Measurements from ENCODE around the gene BRPF3. TPM values are rescaled to one million over a fixed set of nuclear protein-coding genes. Genes with fewer than 3 reads are reported as not detected.

The BRPF3 gene
- total and polyA plus RNA-seq, 2 donors (not counting 3 experiments of a cell fraction or from before 2014, with no cell fraction given), result 30.5 to 35.7 TPM

DNA sequence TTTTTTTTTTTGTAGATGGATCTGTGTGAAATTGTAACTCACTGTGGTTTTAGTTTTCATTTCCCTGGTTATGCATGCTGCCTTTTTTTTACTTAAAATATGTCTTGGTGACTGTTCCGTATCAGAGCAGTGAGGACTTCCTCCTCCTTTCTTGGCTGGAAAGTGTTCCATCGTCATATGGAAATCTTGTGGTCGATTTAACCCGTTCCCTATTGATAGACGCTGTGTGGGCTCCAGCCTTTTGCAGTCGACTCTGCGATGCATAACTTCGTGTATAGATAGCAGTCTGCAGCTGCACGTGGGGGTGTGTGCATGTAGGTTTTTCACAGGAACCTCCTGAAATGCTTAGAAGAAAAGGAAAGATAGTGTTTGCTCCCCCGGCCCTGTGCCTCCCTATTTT, 45.2 kb downstream of the BRPF3 start:
- H3K79me2 ChIP-seq (ENCODE audit: control insufficient read depth, insufficient read depth, low read length), result no peaks in the 10 kb centered on the region
- TF ChIP-seq POLR2A (IDR thresholded peaks at IDR 0.05; ENCODE audit: low read depth, low read length) (no peak), MYC (IDR thresholded peaks at IDR 0.05; ENCODE audit: low read depth, low read length) (no peak), EZH2 (IDR thresholded peaks at IDR 0.05; ENCODE audit: borderline replicate concordance, low read depth, low read length, severe bottlenecking) (no peak)
- TF ChIP-seq, protein P1, sequence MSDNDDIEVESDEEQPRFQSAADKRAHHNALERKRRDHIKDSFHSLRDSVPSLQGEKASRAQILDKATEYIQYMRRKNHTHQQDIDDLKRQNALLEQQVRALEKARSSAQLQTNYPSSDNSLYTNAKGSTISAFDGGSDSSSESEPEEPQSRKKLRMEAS (IDR thresholded peaks at IDR 0.05; ENCODE audit: insufficient read depth, insufficient read length), result no peak
- no peak overlapping the region for H3K9ac ChIP-seq (replicated peaks; ENCODE audit: extremely low read depth, insufficient read depth, low read length)
- no peak overlapping the region for H3K4me3 ChIP-seq (replicated peaks in 1 of 3; ENCODE audit: insufficient read depth in 1 of 3, low read depth in 1 of 3, low read length in 3 of 3)
- intact Hi-C loops (cut with micrococcal nuclease), result no loop called here
- POLR2A ChIA-PET, result interaction anchor here (0.6 kb wide), 1 partner anchor 110 kb away, joined by 3 read pairs; no protein-coding TSS in a partner anchor
- no peaks in the 10 kb centered on the region for H3K9me3 ChIP-seq (replicated peaks; ENCODE audit: control insufficient read depth, insufficient read depth, low read length)
- DNase-seq (ENCODE audit: low read depth, low spot score) (no peak), FAIRE-seq (no peak)
- no TSS peak for BruUV-seq (replicated peaks)
- dilution Hi-C loops (cut with MboI; ENCODE audit: extremely low pct_ligation_motif_present, low sequenced_read_pairs), result no loop called here
- peaks cover 19% of the 10 kb centered on the region for H3K4me1 ChIP-seq (ENCODE audit: control insufficient read depth, extremely low read depth, insufficient read depth, low read length)
- H3K36me3 ChIP-seq (ENCODE audit: control insufficient read depth in 2 of 2, extremely low read depth in 1 of 2, insufficient read depth in 2 of 2, low read length in 2 of 2), result no peaks in the 10 kb centered on the region
- H3K27me3 ChIP-seq (ENCODE audit: control insufficient read depth in 2 of 2, insufficient read depth in 2 of 2, low read length in 2 of 2), result no peaks in the 10 kb centered on the region
- CTCF ChIA-PET, result no interaction called here
- no peak overlapping the region for H2AFZ ChIP-seq (ENCODE audit: low read depth, low read length)
- no peaks in the 10 kb centered on the region for H4K20me1 ChIP-seq (replicated peaks; ENCODE audit: control insufficient read depth, extremely low read depth, insufficient read depth, low read length)
- H3K27ac ChIP-seq (ENCODE audit: insufficient read depth, low read depth, low read length), result no peak overlapping the region
- no peak overlapping the region for H3K4me2 ChIP-seq (ENCODE audit: insufficient read depth, low read length)
- H3K9me1 ChIP-seq (replicated peaks; ENCODE audit: control insufficient read depth, extremely low read depth, insufficient read depth, low read length), result no peaks in the 10 kb centered on the region

DNA sequence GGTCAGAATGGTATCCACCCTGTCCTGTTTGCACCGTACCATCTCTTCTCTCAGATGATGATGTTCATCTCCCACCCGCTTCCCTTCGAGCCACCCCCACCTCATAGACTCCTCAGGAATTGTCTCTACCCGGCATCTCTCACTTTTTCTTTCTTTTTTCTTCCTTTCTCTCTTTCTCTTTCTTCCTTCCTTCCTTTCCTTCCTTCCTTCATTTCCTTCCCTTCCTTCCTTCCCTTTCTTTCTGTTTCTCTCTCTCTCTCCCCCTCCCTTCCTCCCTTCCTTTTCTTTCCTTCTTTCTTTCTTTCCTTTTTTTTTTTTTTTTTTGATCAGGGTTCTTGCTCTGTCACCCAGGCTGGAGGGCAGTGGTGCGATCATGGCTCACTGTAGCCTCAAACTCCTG, 45.6 kb downstream of the BRPF3 start:
- Histone ChIP-seq H3K9me3 (replicated peaks; ENCODE audit: control insufficient read depth, insufficient read depth, low read length) (no peaks in the 10 kb centered on the region), H3K79me2 (ENCODE audit: control insufficient read depth, insufficient read depth, low read length) (no peaks in the 10 kb centered on the region), H3K27me3 (ENCODE audit: control insufficient read depth in 2 of 2, insufficient read depth in 2 of 2, low read length in 2 of 2) (no peaks in the 10 kb centered on the region), H3K9ac (replicated peaks; ENCODE audit: extremely low read depth, insufficient read depth, low read length) (no peak overlapping the region), H3K27ac (ENCODE audit: insufficient read depth, low read depth, low read length) (no peak overlapping the region), H3K4me3 (replicated peaks in 1 of 3; ENCODE audit: insufficient read depth in 1 of 3, low read depth in 1 of 3, low read length in 3 of 3) (no peak overlapping the region), H3K4me2 (ENCODE audit: insufficient read depth, low read length) (no peak overlapping the region), H2AFZ (ENCODE audit: low read depth, low read length) (no peak overlapping the region), H3K36me3 (ENCODE audit: control insufficient read depth in 2 of 2, extremely low read depth in 1 of 2, insufficient read depth in 2 of 2, low read length in 2 of 2) (no peaks in the 10 kb centered on the region), H3K9me1 (replicated peaks; ENCODE audit: control insufficient read depth, extremely low read depth, insufficient read depth, low read length) (no peaks in the 10 kb centered on the region), H4K20me1 (replicated peaks; ENCODE audit: control insufficient read depth, extremely low read depth, insufficient read depth, low read length) (no peaks in the 10 kb centered on the region), H3K4me1 (ENCODE audit: control insufficient read depth, extremely low read depth, insufficient read depth, low read length) (peaks cover 22% of the 10 kb centered on the region)
- CTCF ChIA-PET, result interaction anchor here (0.7 to 1.1 kb wide), 2 partner anchors 9 to 13 kb away, joined by 3 to 5 read pairs; no protein-coding TSS in a partner anchor
- no TSS peak for BruUV-seq (replicated peaks)
- intact Hi-C loops (cut with micrococcal nuclease) (no loop called here), dilution Hi-C loops (cut with MboI; ENCODE audit: extremely low pct_ligation_motif_present, low sequenced_read_pairs) (no loop called here)
- no peak for FAIRE-seq
- POLR2A ChIA-PET, result no interaction called here
- no peak for DNase-seq (ENCODE audit: low read depth, low spot score)
- TF ChIP-seq FOS (IDR thresholded peaks at IDR 0.05; ENCODE audit: borderline replicate concordance, insufficient read depth, low read length) (no peak), POLR2A (IDR thresholded peaks at IDR 0.05; ENCODE audit: low read depth, low read length) (no peak), POLR2AphosphoS5 (IDR thresholded peaks at IDR 0.05; ENCODE audit: insufficient read depth, low read depth, low read length) (no peak), GATA2 (IDR thresholded peaks at IDR 0.05; ENCODE audit: insufficient read depth, insufficient read length, low read depth, low read length) (no peak), MYC (IDR thresholded peaks at IDR 0.05; ENCODE audit: low read depth, low read length) (no peak), EZH2 (IDR thresholded peaks at IDR 0.05; ENCODE audit: borderline replicate concordance, low read depth, low read length, severe bottlenecking) (no peak), JUN (IDR thresholded peaks at IDR 0.05; ENCODE audit: borderline replicate concordance, insufficient read depth, insufficient read length, low read depth) (no peak)
- TF ChIP-seq, protein P2, sequence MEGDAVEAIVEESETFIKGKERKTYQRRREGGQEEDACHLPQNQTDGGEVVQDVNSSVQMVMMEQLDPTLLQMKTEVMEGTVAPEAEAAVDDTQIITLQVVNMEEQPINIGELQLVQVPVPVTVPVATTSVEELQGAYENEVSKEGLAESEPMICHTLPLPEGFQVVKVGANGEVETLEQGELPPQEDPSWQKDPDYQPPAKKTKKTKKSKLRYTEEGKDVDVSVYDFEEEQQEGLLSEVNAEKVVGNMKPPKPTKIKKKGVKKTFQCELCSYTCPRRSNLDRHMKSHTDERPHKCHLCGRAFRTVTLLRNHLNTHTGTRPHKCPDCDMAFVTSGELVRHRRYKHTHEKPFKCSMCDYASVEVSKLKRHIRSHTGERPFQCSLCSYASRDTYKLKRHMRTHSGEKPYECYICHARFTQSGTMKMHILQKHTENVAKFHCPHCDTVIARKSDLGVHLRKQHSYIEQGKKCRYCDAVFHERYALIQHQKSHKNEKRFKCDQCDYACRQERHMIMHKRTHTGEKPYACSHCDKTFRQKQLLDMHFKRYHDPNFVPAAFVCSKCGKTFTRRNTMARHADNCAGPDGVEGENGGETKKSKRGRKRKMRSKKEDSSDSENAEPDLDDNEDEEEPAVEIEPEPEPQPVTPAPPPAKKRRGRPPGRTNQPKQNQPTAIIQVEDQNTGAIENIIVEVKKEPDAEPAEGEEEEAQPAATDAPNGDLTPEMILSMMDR (IDR thresholded peaks at IDR 0.05; ENCODE audit: extremely low read depth in 1 of 2, insufficient read depth in 1 of 2, low read depth in 1 of 2, low read length in 2 of 2), result no peak
- TF ChIP-seq, protein P1 (IDR thresholded peaks at IDR 0.05; ENCODE audit: insufficient read depth, insufficient read length), result no peak

Data from endothelial cell of umbilical vein (primary cell).